Stomach (tissue), 9 donors: ENCODE results near the gene TNRC6B. TPM values are rescaled to one million over a fixed set of nuclear protein-coding genes. Genes with fewer than 3 reads are reported as not detected.
A peak's percentile ranks its signal among the peaks of the same experiment; 100 is the strongest.
"Not testable (repeated sequence)": the region's sequence is repeated elsewhere in the genome, so short reads cannot be mapped to it uniquely, and the experiment has no call there.

Experiments used
- DNase-seq, 2 donors: peaks; one replicate each; pipeline versions ENCODE4 v3.0.0 to v3.0.0-alpha.2; 2013 to 2019
- H3K27ac ChIP-seq, 5 donors: fragments of 200-600 bp in 4 of 5; sonication (generic) in 4 of 5; one replicate each; pipeline ENCODE4 v1.5.1; 2013 to 2019; ENCODE audit warnings: mild to moderate bottlenecking in 1 of 5, moderate library complexity in 1 of 5
- H3K27me3 ChIP-seq, 3 donors: fragments of 200-600 bp; sonication (generic); one replicate each; pipeline ENCODE4 v1.5.1; 2017 to 2019; ENCODE audit warnings: mixed run types in 1 of 3
- H3K36me3 ChIP-seq, 4 donors: fragments of 200-600 bp; sonication (generic); 1 replicate in 3 of 4; 2 replicates in 1 of 4; pipeline ENCODE4 v1.5.1; 2016 to 2019
- H3K4me1 ChIP-seq, 4 donors: fragments of 200-600 bp; sonication (generic); one replicate each; pipeline ENCODE4 v1.5.1; 2016 to 2019
- H3K4me3 ChIP-seq, 4 donors: fragments of 200-600 bp; sonication (generic) in 3 of 4; one replicate each; pipeline ENCODE4 v1.5.1; 2016 to 2019; ENCODE audit warnings: mild to moderate bottlenecking in 1 of 4
- H3K9me3 ChIP-seq, 4 donors: fragments of 200-600 bp; sonication (generic); one replicate each; pipeline ENCODE4 v1.5.1; 2016 to 2019
- EP300 ChIP-seq: sonication (generic); formaldehyde crosslinking; IDR thresholded peaks from one replicate; pipeline ENCODE4 v1.6.1; 2017; ENCODE audit warnings: antibody characterized with exemption
- POLR2A ChIP-seq, 4 donors: fragments of 450-650 bp; IDR thresholded peaks; one replicate each; pipeline ENCODE4 v1.6.1; 2016; ENCODE audit warnings: antibody characterized with exemption in 4 of 4, control low read depth in 2 of 4, mild to moderate bottlenecking in 1 of 4, moderate library complexity in 1 of 4
- POLR2AphosphoS5 ChIP-seq, 3 donors: sonication (generic); formaldehyde crosslinking; IDR thresholded peaks; one replicate each; pipeline ENCODE4 v1.6.1; 2016; ENCODE audit warnings: antibody characterized with exemption in 3 of 3
- WGBS, 5 donors: extraction: QIAGEN DNeasy Blood & Tissue Kit in 3 of 5; methylation state at CpG; one replicate each; pipeline versions ENCODE4 v1.1.5 to v1.1.7; 2013 to 2018; 5-methylcytosine and 5-hydroxymethylcytosine counted together
- intact Hi-C: fragments of 100-400 bp; cut with DNase I; formaldehyde crosslinking; loops from one replicate; pipeline ENCODE4 v1.15.1; 2023; ENCODE audit warnings: low total_unique reads
- polyA plus RNA-seq, 3 donors: library from polyadenylated mRNA; stranded (reverse); fragments of 200-250 nt; gene quantifications; one replicate each; pipeline ENCODE4 v1.2.3, GENCODE V29; 2013
- total RNA-seq, 5 donors: library from RNA; depleted of rRNA; stranded (reverse); fragments of >200 nt; gene quantifications; one replicate each; pipeline versions ENCODE4 v1.1.0 to v1.2.3, GENCODE V29; 2014 to 2016
- TF ChIP-seq, protein P1 (sequence below), 7 experiments: fragments of 450-650 bp in 4 of 7; fragments of 200-600 bp in 3 of 7; sonication (generic) in 3 of 7; IDR thresholded peaks; one replicate each; pipeline ENCODE4 v1.5.1; 2016 to 2019; ENCODE audit warnings: antibody characterized with exemption in 7 of 7, control low read depth in 2 of 7, mild to moderate bottlenecking in 1 of 7
- donor health status: healthy with polysubstance abuse.
- donor health status: Bipolar disorder and iron deficiency.
- donor health status: healthy.

Gene TNRC6B
- total and polyA plus RNA-seq, 8 donors: 0.88 to 316 (median 18.0) TPM

DNA sequence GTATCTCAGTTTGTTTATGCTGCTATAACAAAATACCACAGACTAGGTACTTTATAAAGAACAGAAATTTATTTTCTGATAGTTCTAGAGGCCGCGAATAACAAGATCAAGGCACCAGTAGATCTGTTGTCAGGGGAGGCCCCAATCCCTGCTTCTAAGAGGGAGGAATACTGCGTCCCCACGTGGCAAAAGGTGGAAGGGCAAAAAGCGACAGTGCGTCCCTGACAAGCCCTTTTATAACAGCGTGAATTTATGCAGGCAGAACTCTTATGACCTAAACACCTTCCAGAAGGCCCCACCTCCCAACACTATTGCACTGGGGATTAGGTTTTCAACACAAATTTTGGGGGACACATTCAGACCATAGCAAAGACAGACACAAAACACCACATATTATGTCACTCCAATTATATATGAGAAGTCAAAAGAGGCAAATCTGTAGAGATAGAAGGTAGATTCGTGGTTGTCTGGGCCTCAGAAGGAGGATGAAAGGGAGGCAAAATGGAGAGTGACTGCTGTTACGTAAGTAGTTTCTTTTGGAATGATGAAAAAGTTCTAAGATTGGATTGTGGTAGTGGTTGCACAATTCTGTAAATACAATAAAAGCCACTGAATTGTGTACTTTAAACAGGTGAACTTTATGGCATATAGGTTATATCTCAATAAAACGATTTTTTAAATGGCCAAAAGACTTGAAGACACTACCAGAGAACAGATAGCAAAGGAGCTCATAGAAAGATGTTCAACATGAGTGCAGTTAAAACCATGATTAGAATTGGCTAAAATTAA, 30.1 kb upstream of the TNRC6B start:
- Histone ChIP-seq H3K4me1 (no peaks in the 10 kb centered on the region), H3K27ac (no peak overlapping the region), H3K4me3 (no peak overlapping the region), H3K36me3 (peaks cover 0 to 6% (median 2%) of the 10 kb centered on the region in 4 donors), H3K27me3 (no peaks in the 10 kb centered on the region), H3K9me3 (no peaks in the 10 kb centered on the region)
- 83 to 93% (median 89%) methylated on average over 10 of the region's 10 CpGs for WGBS, 5 donors
- intact Hi-C loops: no loop called here
- no peak for DNase-seq
- no peak for TF ChIP-seq EP300
- TF ChIP-seq POLR2A (IDR thresholded peaks at IDR 0.05): no peak
- TF ChIP-seq, protein P1, sequence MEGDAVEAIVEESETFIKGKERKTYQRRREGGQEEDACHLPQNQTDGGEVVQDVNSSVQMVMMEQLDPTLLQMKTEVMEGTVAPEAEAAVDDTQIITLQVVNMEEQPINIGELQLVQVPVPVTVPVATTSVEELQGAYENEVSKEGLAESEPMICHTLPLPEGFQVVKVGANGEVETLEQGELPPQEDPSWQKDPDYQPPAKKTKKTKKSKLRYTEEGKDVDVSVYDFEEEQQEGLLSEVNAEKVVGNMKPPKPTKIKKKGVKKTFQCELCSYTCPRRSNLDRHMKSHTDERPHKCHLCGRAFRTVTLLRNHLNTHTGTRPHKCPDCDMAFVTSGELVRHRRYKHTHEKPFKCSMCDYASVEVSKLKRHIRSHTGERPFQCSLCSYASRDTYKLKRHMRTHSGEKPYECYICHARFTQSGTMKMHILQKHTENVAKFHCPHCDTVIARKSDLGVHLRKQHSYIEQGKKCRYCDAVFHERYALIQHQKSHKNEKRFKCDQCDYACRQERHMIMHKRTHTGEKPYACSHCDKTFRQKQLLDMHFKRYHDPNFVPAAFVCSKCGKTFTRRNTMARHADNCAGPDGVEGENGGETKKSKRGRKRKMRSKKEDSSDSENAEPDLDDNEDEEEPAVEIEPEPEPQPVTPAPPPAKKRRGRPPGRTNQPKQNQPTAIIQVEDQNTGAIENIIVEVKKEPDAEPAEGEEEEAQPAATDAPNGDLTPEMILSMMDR (IDR thresholded peaks at IDR 0.05): no peak
- no peak for TF ChIP-seq POLR2AphosphoS5 (IDR thresholded peaks at IDR 0.05)

DNA sequence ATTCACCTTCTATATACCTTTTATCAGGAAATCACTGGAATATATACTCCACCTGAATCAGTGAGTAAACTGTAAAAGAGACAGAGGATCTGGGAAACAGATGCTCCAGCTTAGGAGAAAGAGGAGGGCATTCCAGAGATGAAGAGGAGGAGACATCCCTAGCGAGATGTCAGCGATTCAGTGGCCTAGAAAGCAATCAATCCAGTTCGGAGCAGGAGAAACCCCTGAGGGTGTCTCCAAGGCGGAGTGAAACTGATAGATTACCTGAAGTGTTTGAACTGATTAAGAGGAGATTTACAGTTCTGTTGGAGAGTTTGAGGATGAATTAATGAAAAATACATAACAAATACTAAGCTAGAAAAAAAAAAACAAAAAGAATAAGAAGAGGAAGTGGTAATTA, 24.5 kb upstream of the TNRC6B start:
- peaks cover 0 to 31% (median 18%) of the 10 kb centered on the region in 4 donors for H3K4me1 ChIP-seq
- intact Hi-C loops: no loop called here
- peaks cover 0 to 7% (median 5%) of the 10 kb centered on the region in 4 donors for H3K36me3 ChIP-seq
- WGBS, 5 donors: 80 to 90% (median 88%) methylated on average over 4 of the region's 4 CpGs
- no peaks in the 10 kb centered on the region for H3K9me3 ChIP-seq
- H3K4me3 ChIP-seq: no peak overlapping the region
- no peak overlapping the region for H3K27ac ChIP-seq
- no peak for DNase-seq
- H3K27me3 ChIP-seq: no peaks in the 10 kb centered on the region
- TF ChIP-seq EP300: no peak
- no peak for TF ChIP-seq POLR2AphosphoS5 (IDR thresholded peaks at IDR 0.05)
- no peak for TF ChIP-seq POLR2A (IDR thresholded peaks at IDR 0.05)
- TF ChIP-seq, protein P1 (IDR thresholded peaks at IDR 0.05): no peak

DNA sequence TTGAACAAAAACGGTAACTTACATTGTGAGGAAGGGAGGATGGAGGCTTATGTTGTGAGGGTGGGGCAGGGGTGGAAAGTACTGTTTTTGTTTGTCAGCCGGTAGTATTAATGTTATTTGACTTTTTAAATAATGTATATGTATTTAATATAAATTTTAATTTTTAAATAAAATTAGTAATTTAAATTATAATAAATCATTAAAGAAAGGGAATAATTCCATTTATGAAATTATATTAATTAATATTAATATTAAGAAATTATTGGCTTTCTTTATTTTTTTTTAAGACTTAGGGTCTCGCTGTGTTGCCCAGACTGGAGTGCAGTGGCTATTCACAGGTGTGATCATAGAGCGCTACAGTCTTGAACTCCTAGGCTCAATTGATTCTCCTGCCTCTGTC, 24.0 kb upstream of the TNRC6B start:
- Histone ChIP-seq H3K4me3 (no peak overlapping the region), H3K9me3 (no peaks in the 10 kb centered on the region), H3K27me3 (no peaks in the 10 kb centered on the region), H3K4me1 (peaks cover 0 to 31% (median 18%) of the 10 kb centered on the region in 4 donors), H3K36me3 (peaks cover 0 to 7% (median 5%) of the 10 kb centered on the region in 4 donors), H3K27ac (no peak overlapping the region)
- TF ChIP-seq POLR2AphosphoS5 (IDR thresholded peaks at IDR 0.05): no peak
- TF ChIP-seq, protein P1 (IDR thresholded peaks at IDR 0.05): no peak
- no peak for TF ChIP-seq POLR2A (IDR thresholded peaks at IDR 0.05)
- TF ChIP-seq EP300: no peak
- intact Hi-C loops: no loop called here
- no peak for DNase-seq
- 88 to 94% (median 93%) methylated on average over 4 of the region's 4 CpGs for WGBS, 5 donors

DNA sequence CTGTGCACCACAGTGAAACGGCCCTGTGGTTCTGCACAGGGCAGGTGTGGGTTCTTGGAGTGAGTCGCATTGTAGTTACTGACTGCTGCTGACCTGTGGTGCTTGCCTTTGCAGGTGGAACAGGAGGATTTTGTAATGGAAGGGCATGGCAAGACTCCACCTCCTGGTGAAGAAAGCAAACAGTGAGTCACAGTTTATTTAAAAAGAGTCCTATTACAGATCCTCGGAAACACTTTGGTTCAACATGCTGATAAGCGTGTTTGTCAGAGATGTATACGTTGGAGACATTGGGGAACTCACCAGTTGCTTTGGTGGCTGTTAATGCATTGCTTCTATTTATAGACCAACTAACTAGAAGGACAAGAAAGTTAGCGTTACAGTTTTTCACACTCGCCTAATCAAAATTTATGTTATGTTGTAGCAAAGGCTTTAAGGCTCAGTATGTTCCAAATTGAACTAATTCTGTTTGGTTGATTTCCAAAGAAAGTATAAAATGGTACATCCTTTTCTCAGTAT, 21.7 kb upstream of the TNRC6B start:
- intact Hi-C loops: no loop called here
- Histone ChIP-seq H3K4me1 (peaks cover 0 to 31% (median 18%) of the 10 kb centered on the region in 4 donors), H3K27ac (peak overlapping the region; percentile 43 to 76 (median 63)), H3K27me3 (no peaks in the 10 kb centered on the region), H3K9me3 (no peaks in the 10 kb centered on the region), H3K36me3 (peaks cover 0 to 12% (median 1%) of the 10 kb centered on the region in 4 donors), H3K4me3 (no peak overlapping the region)
- no peak for TF ChIP-seq EP300
- peak in 2 of 3 donors; percentile 63 to 87 for TF ChIP-seq POLR2AphosphoS5 (IDR thresholded peaks at IDR 0.05)
- TF ChIP-seq, protein P1 (IDR thresholded peaks at IDR 0.05): peak in 2 of 7 experiments; percentile 22 to 40
- DNase-seq: peak; percentile 81 to 85
- 14 to 29% (median 26%) methylated on average over 7 of the region's 7 CpGs for WGBS, 5 donors

DNA sequence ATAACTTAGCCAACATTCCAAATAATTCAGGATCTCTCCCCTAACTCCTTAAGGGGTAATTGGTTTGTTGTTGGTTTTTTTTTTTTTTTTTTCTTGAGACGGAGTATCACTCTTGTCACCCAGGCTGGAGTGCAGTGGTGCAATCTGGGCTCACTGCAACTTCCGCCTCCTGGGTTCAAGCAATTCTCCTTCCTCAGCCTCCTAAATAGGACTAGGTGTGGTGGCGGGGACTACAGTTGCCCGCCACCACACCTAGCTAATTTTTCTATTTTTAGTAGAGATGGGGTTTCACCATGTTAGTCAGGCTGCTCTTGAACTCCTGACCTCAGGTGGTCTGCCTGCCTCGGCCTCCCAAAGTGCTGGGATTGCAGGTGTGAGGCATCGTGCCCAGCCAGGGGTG, 21.0 kb upstream of the TNRC6B start:
- 80 to 89% (median 83%) methylated on average over 6 of the region's 6 CpGs for WGBS, 5 donors
- H3K4me3 ChIP-seq, intact Hi-C loops, DNase-seq, H3K27me3 ChIP-seq, H3K9me3 ChIP-seq: not testable (repeated sequence)
- Histone ChIP-seq H3K36me3 (peaks cover 0 to 12% (median 1%) of the 10 kb centered on the region in 4 donors), H3K4me1 (peaks cover 0 to 31% (median 18%) of the 10 kb centered on the region in 4 donors), H3K27ac (peak overlapping the region; percentile 43 to 76 (median 65))
